Neural cell (in vitro differentiated cells): ENCODE measurements around the gene PLAAT4. TPM values are rescaled to one million over a fixed set of nuclear protein-coding genes. Genes with fewer than 3 reads are reported as not detected.

ENCODE experiments used
- H2AFZ ChIP-seq: fragments of 200-600, 300-800 bp; sonication (generic), shearing (Covaris generic); 2 replicates; pipeline ENCODE4 v1.6.0; 2014; ENCODE audit warnings: low read depth, mild to moderate bottlenecking, antibody characterized with exemption, low read length, moderate library complexity
- H3F3A ChIP-seq: fragments of 200-600 bp; shearing (Covaris generic); 2 replicates; pipeline ENCODE4 v1.6.1; 2016; ENCODE audit warnings: mild to moderate bottlenecking, moderate library complexity, mixed read lengths, antibody characterized with exemption, low read length; ENCODE audit not compliant: insufficient read depth, poor library complexity, severe bottlenecking
- H3K27ac ChIP-seq: fragments of 200-600, 300-800 bp; sonication (generic), shearing (Covaris generic); 2 replicates; pipeline ENCODE4 v1.5.1; 2014; ENCODE audit warnings: mild to moderate bottlenecking, low read length, moderate library complexity
- H3K27me3 ChIP-seq: fragments of 300-800, 200-600 bp; sonication (generic), shearing (Covaris generic); 2 replicates; pipeline ENCODE4 v1.6.0; 2014; ENCODE audit warnings: mild to moderate bottlenecking, low read depth, low read length, moderate library complexity; ENCODE audit not compliant: insufficient read depth
- H3K36me3 ChIP-seq: fragments of 300-800, 200-600 bp; sonication (generic), shearing (Covaris generic); 2 replicates; pipeline ENCODE4 v1.5.1; 2014; ENCODE audit warnings: mild to moderate bottlenecking, antibody characterized with exemption, low read length, moderate library complexity; ENCODE audit not compliant: insufficient read depth
- H3K4me2 ChIP-seq: fragments of 300-800, 200-600 bp; sonication (generic), shearing (Covaris generic); 2 replicates; pipeline ENCODE4 v1.6.0; 2014; ENCODE audit warnings: mild to moderate bottlenecking, low read length
- H3K4me3 ChIP-seq: fragments of 300-800, 200-600 bp; sonication (generic), shearing (Covaris generic); 2 replicates; pipeline ENCODE4 v1.5.1; 2014; ENCODE audit warnings: mild to moderate bottlenecking, low read length, moderate library complexity
- H3K79me2 ChIP-seq: fragments of 200-600 bp; shearing (Covaris generic); replicated peaks from 2 replicates; pipeline ENCODE4 v1.6.0; 2014; ENCODE audit warnings: mild to moderate bottlenecking, low read length, moderate library complexity; ENCODE audit not compliant: insufficient read depth
- H3K9ac ChIP-seq: fragments of 300-800, 200-600 bp; sonication (generic), shearing (Covaris generic); 2 replicates; pipeline ENCODE4 v1.6.1; 2016; ENCODE audit warnings: mild to moderate bottlenecking, low read length, mixed read lengths
- H3K9me2 ChIP-seq: fragments of 200-600 bp; shearing (Covaris generic); 2 replicates; pipeline ENCODE4 v1.6.1; 2016; ENCODE audit warnings: mild to moderate bottlenecking, low read length, mixed read lengths; ENCODE audit not compliant: insufficient read depth
- H3K9me3 ChIP-seq: fragments of 200-600, 300-800 bp; sonication (generic), shearing (Covaris generic); 2 replicates; pipeline ENCODE4 v1.6.1; 2016; ENCODE audit warnings: mild to moderate bottlenecking, mixed run types, low read length, moderate library complexity, mixed read lengths
- H4K20me1 ChIP-seq: fragments of 200-600 bp; shearing (Covaris generic); 2 replicates; pipeline ENCODE4 v1.6.1; 2016; ENCODE audit warnings: mild to moderate bottlenecking, mixed run types; ENCODE audit not compliant: insufficient read depth
- CTCF ChIP-seq: fragments of 450-650 bp; IDR thresholded peaks from 2 replicates; pipeline ENCODE4 v1.5.1; 2014; ENCODE audit warnings: antibody characterized with exemption, mild to moderate bottlenecking, moderate library complexity; ENCODE audit not compliant: poor library complexity, severe bottlenecking
- EP300 ChIP-seq: fragments of 450-650 bp; conservative IDR thresholded peaks from 2 replicates; pipeline ENCODE4 v1.6.1; 2014; ENCODE audit warnings: antibody characterized with exemption, mild to moderate bottlenecking, moderate library complexity; ENCODE audit not compliant: poor library complexity, severe bottlenecking
- EZH2 ChIP-seq: fragments of 200-600, 300-800 bp; shearing (Covaris generic), sonication (generic); IDR thresholded peaks from 2 replicates; pipeline ENCODE4 v1.6.1; 2014; ENCODE audit warnings: antibody characterized with exemption, low read length, borderline replicate concordance, mild to moderate bottlenecking; ENCODE audit not compliant: insufficient read depth, poor library complexity, severe bottlenecking
- MXI1 ChIP-seq: fragments of 450-650 bp; conservative IDR thresholded peaks from 2 replicates; pipeline ENCODE4 v1.6.1; 2014; ENCODE audit warnings: antibody characterized with exemption, mild to moderate bottlenecking; ENCODE audit not compliant: poor library complexity, severe bottlenecking
- POLR2AphosphoS5 ChIP-seq: IDR thresholded peaks from 2 replicates; pipeline ENCODE4 v1.6.1; 2012
- RAD21 ChIP-seq: fragments of 450-650 bp; conservative IDR thresholded peaks from 2 replicates; pipeline ENCODE4 v1.6.1; 2014; ENCODE audit warnings: antibody characterized with exemption, mild to moderate bottlenecking, moderate library complexity
- REST ChIP-seq: IDR thresholded peaks from 2 replicates; pipeline ENCODE4 v1.6.1; 2012; ENCODE audit warnings: borderline replicate concordance
- SMC3 ChIP-seq: fragments of 450-650 bp; conservative IDR thresholded peaks from 2 replicates; pipeline ENCODE4 v1.6.1; 2014; ENCODE audit warnings: antibody characterized with exemption, mild to moderate bottlenecking, moderate library complexity; ENCODE audit not compliant: poor library complexity
- TAF1 ChIP-seq: IDR thresholded peaks from 2 replicates; pipeline ENCODE4 v1.6.1; 2012; ENCODE audit warnings: low read depth
- polyA minus RNA-seq: library from RNA; depleted of rRNA, polyadenylated mRNA; stranded (reverse); fragments of >200 nt; gene quantifications from 2 replicates; pipeline ENCODE4 v1.2.3, GENCODE V29; 2014
- polyA plus RNA-seq: library from polyadenylated mRNA; depleted of rRNA; stranded (reverse); fragments of >200 nt; gene quantifications from 2 replicates; pipeline ENCODE4 v1.2.3, GENCODE V29; 2014

The PLAAT4 gene
- not detected in 2 replicates for polyA plus RNA-seq
- polyA minus RNA-seq: not detected in 2 replicates

- no peak within 1 kb of the TSS for H3K27ac ChIP-seq
- no peaks in the 10 kb centered on the region for H3F3A ChIP-seq
- no peaks in the 10 kb centered on the region for H3K36me3 ChIP-seq
- H3K4me2 ChIP-seq: no peak within 1 kb of the TSS
- H3K9me2 ChIP-seq: no peaks in the 10 kb centered on the region
- no peak within 1 kb of the TSS for H3K9ac ChIP-seq
- TF ChIP-seq SMC3 (no peak), POLR2AphosphoS5 (no peak), TAF1 (no peak), EZH2 (no peak), EP300 (no peak), CTCF (no peak), REST (no peak), RAD21 (no peak)
- no peaks in the 10 kb centered on the region for H3K27me3 ChIP-seq
- no peak within 1 kb of the TSS for H3K4me3 ChIP-seq
- H2AFZ ChIP-seq: no peak within 1 kb of the TSS
- H3K79me2 ChIP-seq: no peaks in the 10 kb centered on the region
- no peaks in the 10 kb centered on the region for H3K9me3 ChIP-seq
- no peaks in the 10 kb centered on the region for H4K20me1 ChIP-seq
Measured at GRCh38 chr11:63536669-63537292, at the start of gene PLAAT4. Gene PLAAT4 (plus strand): TSS chr11:63536808. CDS start chr11:63536869, 61 bp downstream.

GRCh38 chr11:63488789-63489188 is 47.8 kb upstream of the PLAAT4 start:
- no peak overlapping the region for H3K9ac ChIP-seq
- peaks cover 20% of the 10 kb centered on the region for H3K27me3 ChIP-seq
- H3F3A ChIP-seq: no peaks in the 10 kb centered on the region
- no peaks in the 10 kb centered on the region for H4K20me1 ChIP-seq
- no peak overlapping the region for H3K4me3 ChIP-seq
- no peak overlapping the region for H3K4me2 ChIP-seq
- no peak overlapping the region for H3K27ac ChIP-seq
- no peaks in the 10 kb centered on the region for H3K79me2 ChIP-seq
- H3K9me3 ChIP-seq: no peaks in the 10 kb centered on the region
- no peaks in the 10 kb centered on the region for H3K36me3 ChIP-seq
- H3K9me2 ChIP-seq: no peaks in the 10 kb centered on the region
- TF ChIP-seq SMC3 (no peak), POLR2AphosphoS5 (no peak), REST (no peak), MXI1 (no peak), RAD21 (no peak), TAF1 (no peak), EZH2 (no peak), CTCF (no peak), EP300 (no peak)
- H2AFZ ChIP-seq: no peak overlapping the region
